ENCODE measurements around the gene ADAMTS19.
A peak's percentile ranks its signal among the peaks of the same experiment; 100 is the strongest.
"Not testable (repeated sequence)": the region's sequence is repeated elsewhere in the genome, so short reads cannot be mapped to it uniquely, and the experiment has no call there.

The ADAMTS19 gene

DNA sequence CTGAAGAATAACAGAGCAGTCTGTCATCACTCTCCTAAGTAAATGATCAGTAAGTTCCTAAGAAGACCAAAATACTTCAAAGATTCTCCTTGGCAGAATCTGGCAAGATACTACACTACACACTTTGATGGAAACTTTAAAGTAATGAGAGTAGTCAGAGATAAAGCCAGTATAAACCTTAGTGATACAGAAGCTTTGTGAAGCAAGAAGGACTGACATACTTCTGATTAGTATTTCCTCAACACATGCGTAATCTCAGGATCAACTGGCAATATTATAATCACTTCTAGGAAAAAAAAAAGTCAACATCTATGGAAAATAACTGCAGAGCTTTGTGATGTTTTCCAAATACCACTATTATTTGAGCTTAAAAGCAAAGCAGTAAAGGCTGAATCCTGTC lies 34.0 kb upstream of the ADAMTS19 start:
- no peak overlapping the region for H3K4me3 ChIP-seq (ENCODE audit: low read depth, low read length)
- TF ChIP-seq, protein P1, sequence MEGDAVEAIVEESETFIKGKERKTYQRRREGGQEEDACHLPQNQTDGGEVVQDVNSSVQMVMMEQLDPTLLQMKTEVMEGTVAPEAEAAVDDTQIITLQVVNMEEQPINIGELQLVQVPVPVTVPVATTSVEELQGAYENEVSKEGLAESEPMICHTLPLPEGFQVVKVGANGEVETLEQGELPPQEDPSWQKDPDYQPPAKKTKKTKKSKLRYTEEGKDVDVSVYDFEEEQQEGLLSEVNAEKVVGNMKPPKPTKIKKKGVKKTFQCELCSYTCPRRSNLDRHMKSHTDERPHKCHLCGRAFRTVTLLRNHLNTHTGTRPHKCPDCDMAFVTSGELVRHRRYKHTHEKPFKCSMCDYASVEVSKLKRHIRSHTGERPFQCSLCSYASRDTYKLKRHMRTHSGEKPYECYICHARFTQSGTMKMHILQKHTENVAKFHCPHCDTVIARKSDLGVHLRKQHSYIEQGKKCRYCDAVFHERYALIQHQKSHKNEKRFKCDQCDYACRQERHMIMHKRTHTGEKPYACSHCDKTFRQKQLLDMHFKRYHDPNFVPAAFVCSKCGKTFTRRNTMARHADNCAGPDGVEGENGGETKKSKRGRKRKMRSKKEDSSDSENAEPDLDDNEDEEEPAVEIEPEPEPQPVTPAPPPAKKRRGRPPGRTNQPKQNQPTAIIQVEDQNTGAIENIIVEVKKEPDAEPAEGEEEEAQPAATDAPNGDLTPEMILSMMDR (IDR thresholded peaks at IDR 0.05; ENCODE audit: insufficient read depth, low read depth, low read length, missing control alignments) = no peak
- no peak for DNase-seq (ENCODE audit: low read depth)

DNA sequence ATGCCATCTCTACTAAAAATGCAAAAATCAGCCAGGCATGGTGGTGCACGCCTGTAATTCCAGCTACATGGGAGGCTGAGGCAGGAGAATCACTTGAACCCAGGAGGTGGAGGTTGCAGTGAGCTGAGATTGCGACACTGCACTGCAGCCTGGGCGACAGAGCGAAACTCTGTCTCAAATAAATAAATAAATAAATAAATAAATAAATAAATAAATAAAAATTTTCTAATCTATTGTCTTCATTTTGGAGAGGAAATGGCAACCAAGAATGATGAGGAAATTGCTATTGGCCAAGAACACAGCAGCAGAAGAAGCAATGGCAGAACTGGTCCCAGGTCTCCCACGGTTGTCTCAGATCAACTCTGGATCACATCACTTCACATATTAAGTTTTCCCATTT lies 31.5 kb upstream of the ADAMTS19 start:
- DNase-seq (ENCODE audit: low read depth); H3K4me3 ChIP-seq (ENCODE audit: low read depth, low read length): not testable (repeated sequence)

DNA sequence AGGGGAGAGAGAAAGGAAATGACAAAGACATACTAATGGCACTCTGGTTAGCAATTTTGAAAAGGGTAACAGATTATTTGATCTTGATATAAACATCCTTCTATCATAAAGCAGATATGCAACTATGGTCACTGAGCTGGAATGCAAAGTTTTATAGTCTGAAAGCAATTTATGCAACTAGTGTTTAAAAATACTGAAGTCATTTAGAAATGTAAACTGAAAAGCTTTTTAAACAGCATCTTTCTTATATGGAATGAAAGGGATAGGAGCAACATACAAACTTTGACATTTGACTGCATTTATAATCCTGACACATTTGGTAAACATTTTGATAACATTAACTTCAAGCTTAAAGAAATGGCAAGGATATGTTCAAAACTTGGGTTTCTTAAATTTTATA lies 28.7 kb upstream of the ADAMTS19 start:
- H3K4me3 ChIP-seq (ENCODE audit: low read depth, low read length) = no peak overlapping the region
- DNase-seq (ENCODE audit: low read depth) = no peak
- TF ChIP-seq, protein P1 (IDR thresholded peaks at IDR 0.05; ENCODE audit: insufficient read depth, low read depth, low read length, missing control alignments) = no peak

DNA sequence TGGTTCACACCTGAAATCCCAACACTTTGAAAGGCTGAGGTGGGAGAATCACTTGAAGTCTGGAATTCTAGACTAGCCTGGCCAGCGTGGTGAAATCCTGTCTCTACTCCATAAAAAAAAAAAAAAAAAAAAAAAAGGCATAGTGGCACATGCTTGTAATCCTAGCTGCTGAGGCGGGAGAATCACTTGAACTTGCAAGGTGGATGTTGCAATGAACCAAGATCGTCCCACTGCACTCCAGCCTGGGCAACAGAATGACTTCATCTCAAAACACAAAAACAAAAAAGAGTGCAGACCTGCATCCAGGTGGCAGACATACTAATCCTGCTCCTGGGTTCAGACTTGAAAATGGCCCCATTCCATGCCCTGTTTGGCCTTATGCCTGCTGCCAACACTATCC lies 21.8 kb upstream of the ADAMTS19 start:
- H3K4me3 ChIP-seq (ENCODE audit: low read depth, low read length) = no peak overlapping the region
- DNase-seq (ENCODE audit: low read depth) = no peak
- TF ChIP-seq, protein P1 (IDR thresholded peaks at IDR 0.05; ENCODE audit: insufficient read depth, low read depth, low read length, missing control alignments) = no peak

DNA sequence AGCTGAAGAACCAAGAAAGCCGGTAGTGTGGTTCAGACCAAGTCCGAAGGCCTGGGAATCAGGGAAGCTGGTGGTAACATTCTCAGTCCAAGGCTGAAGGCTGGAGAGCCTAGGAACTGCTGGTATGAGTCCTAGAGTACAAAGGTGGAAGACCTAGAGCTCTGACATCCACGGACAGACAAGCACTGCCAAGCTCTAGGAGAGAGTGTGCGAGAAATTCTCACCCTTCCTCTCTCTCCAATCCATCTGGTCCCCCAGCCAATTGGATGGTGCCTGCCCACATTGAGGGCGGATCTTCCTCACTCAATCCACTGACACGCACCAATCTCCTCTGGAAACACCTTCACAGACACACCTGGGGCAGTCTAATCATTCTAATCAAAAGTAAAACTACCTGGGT lies 19.7 kb upstream of the ADAMTS19 start:
- no peak for DNase-seq (ENCODE audit: low read depth)
- H3K4me3 ChIP-seq (ENCODE audit: low read depth, low read length) = no peak overlapping the region
- TF ChIP-seq, protein P1 (IDR thresholded peaks at IDR 0.05; ENCODE audit: insufficient read depth, low read depth, low read length, missing control alignments) = no peak

DNA sequence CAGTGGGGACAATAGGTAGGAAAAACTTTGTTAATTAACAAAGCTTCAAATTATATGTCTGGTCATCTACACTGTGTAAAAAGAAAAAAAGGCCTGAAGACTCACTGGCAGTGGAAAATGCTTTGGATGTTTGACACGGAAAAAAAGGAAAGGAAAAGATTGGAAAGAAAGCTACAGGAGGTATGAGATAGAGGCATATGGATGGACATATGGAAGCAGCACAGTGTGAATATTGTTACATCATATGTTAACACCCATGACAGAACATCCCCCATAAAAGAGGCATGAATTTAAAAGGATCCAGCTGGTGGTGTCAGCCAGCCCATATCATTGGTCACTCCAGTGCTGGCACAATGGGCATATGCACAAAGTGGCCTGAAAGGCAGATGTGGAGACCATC lies 19.0 kb upstream of the ADAMTS19 start:
- DNase-seq (ENCODE audit: low read depth) = no peak
- H3K4me3 ChIP-seq (ENCODE audit: low read depth, low read length) = no peak overlapping the region
- TF ChIP-seq, protein P1 (IDR thresholded peaks at IDR 0.05; ENCODE audit: insufficient read depth, low read depth, low read length, missing control alignments) = no peak

DNA sequence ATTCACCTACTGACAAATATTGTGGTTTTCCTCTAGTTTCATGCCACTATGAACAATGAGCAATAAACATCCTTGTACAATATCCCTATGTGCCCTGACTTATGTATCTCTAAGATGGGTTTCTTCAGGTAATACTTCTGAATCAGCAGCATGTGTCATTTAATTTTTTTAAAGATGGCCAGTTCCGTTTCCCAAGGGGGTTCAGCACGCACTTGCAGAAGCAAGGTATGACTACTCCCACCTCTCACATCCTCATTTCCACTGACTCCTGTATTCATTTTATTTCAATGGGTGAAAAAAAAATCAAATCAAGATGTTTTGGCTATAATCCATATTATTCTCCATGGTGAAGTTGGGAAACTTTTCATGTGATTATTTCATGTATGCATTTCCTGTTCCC lies 14.7 kb upstream of the ADAMTS19 start:
- peak; percentile 14 for DNase-seq (ENCODE audit: low read depth)
- H3K4me3 ChIP-seq (ENCODE audit: low read depth, low read length) = no peak overlapping the region
- TF ChIP-seq, protein P1 (IDR thresholded peaks at IDR 0.05; ENCODE audit: insufficient read depth, low read depth, low read length, missing control alignments) = no peak

Data from GM12865 (cell line).